Neural progenitor cell (in vitro differentiated cells): ENCODE measurements around the gene NDUFB2. TPM values are rescaled to one million over a fixed set of nuclear protein-coding genes. Genes with fewer than 3 reads are reported as not detected.
"Not testable (repeated sequence)": the region's sequence is repeated elsewhere in the genome, so short reads cannot be mapped to it uniquely, and the experiment has no call there.

Source experiments
- DNase-seq: peaks from one replicate; pipeline ENCODE4 v3.0.0-alpha.2; 2016; ENCODE audit warnings: low spot score
- H2AFZ ChIP-seq: fragments of 200-600 bp; sonication (generic); replicated peaks from 2 replicates; pipeline ENCODE4 v1.6.1; 2016; ENCODE audit warnings: antibody characterized with exemption
- H3F3A ChIP-seq: fragments of 200-600 bp; sonication (generic); 2 replicates; pipeline ENCODE4 v1.6.1; 2016; ENCODE audit warnings: antibody characterized with exemption, low read depth
- H3K27ac ChIP-seq: fragments of 200-600 bp; sonication (generic); 2 replicates; pipeline ENCODE4 v1.5.1; 2016; ENCODE audit warnings: mild to moderate bottlenecking
- H3K27me3 ChIP-seq: fragments of 200-600 bp; sonication (generic); 2 replicates; pipeline ENCODE4 v1.6.1; 2016; ENCODE audit warnings: mild to moderate bottlenecking, moderate library complexity
- H3K36me3 ChIP-seq: fragments of 200-600 bp; sonication (generic); 2 replicates; pipeline ENCODE4 v1.5.1; 2016
- H3K4me1 ChIP-seq: fragments of 200-600 bp; sonication (generic); 2 replicates; pipeline ENCODE4 v1.6.1; 2016; ENCODE audit warnings: mixed run types
- H3K4me2 ChIP-seq: fragments of 200-600 bp; sonication (generic); 2 replicates; pipeline ENCODE4 v1.6.1; 2016
- H3K4me3 ChIP-seq: fragments of 200-600 bp; sonication (generic); 2 replicates; pipeline ENCODE4 v1.5.1; 2016
- H3K79me2 ChIP-seq: fragments of 200-600 bp; sonication (generic); 2 replicates; pipeline ENCODE4 v1.6.1; 2016; ENCODE audit warnings: low read depth
- H3K9ac ChIP-seq: fragments of 200-600 bp; sonication (generic); 2 replicates; pipeline ENCODE4 v1.6.1; 2016
- H3K9me3 ChIP-seq: fragments of 200-600 bp; sonication (generic); 2 replicates; pipeline ENCODE4 v1.5.1; 2016; ENCODE audit warnings: low read depth
- H4K20me1 ChIP-seq: fragments of 200-600 bp; sonication (generic); 2 replicates; pipeline ENCODE4 v1.6.1; 2016; ENCODE audit warnings: low read depth
- H3K27ac Mint-ChIP-seq: 3 replicates; pipeline ENCODE4 v1.8.0; 2021; ENCODE audit warnings: mixed read lengths
- H3K27me3 Mint-ChIP-seq: 2 replicates; pipeline ENCODE4 v1.8.0; 2022; ENCODE audit warnings: low read depth, mild to moderate bottlenecking, inconsistent platforms, moderate library complexity, mixed read lengths; ENCODE audit not compliant: insufficient read depth
- H3K36me3 Mint-ChIP-seq: 3 replicates; pipeline ENCODE4 v1.8.0; 2021; ENCODE audit warnings: mixed read lengths
- H3K4me1 Mint-ChIP-seq: 3 replicates; pipeline ENCODE4 v1.8.0; 2021; ENCODE audit warnings: mixed read lengths
- H3K4me3 Mint-ChIP-seq: 3 replicates; pipeline ENCODE4 v1.8.0; 2021; ENCODE audit warnings: mild to moderate bottlenecking, moderate library complexity, mixed read lengths
- H3K9me3 Mint-ChIP-seq: 3 replicates; pipeline ENCODE4 v1.8.0; 2020; ENCODE audit warnings: mixed read lengths
- EZH2 ChIP-seq: fragments of 200-600 bp; sonication (generic); IDR thresholded peaks from 2 replicates; pipeline ENCODE4 v1.6.1; 2017; ENCODE audit warnings: antibody characterized with exemption, mild to moderate bottlenecking, moderate library complexity
- EZH2phosphoT487 ChIP-seq: fragments of 200-600 bp; sonication (generic); IDR thresholded peaks from 2 replicates; pipeline ENCODE4 v1.6.1; 2017; ENCODE audit warnings: antibody characterized with exemption
- total RNA-seq: library from RNA; depleted of rRNA; stranded (reverse); fragments of >200 nt; gene quantifications from 2 replicates; pipeline ENCODE4 v1.2.3, GENCODE V29; 2015; ENCODE audit warnings: low replicate concordance
- TF ChIP-seq, protein P1 (sequence below): fragments of 200-600 bp; sonication (generic); IDR thresholded peaks from 2 replicates; pipeline ENCODE4 v1.5.1; 2017; ENCODE audit warnings: antibody characterized with exemption, mild to moderate bottlenecking

The NDUFB2 gene
- total RNA-seq, 1 donor from 2014 or later = 241 TPM

DNA sequence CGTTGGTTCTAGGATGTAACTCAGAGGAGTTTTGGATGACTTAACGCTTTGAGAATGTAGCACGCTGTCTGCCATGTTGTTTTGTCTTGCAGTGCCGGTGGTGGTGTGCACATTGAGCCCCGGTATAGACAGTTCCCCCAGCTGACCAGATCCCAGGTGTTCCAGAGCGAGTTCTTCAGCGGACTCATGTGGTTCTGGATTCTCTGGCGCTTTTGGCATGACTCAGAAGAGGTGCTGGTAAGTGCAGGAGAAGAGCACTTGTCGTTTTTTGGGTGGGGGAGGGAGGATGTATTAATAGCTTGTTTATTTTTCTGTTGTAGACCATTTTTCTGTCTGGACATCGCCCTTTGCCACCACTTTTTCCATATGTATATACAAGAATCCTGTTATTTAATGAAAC lies 6.3 kb downstream of the NDUFB2 start:
- H3K4me1 ChIP-seq = peaks cover 2% of the 10 kb centered on the region
- no peak overlapping the region for H3K27ac ChIP-seq
- peaks cover 17% of the 10 kb centered on the region for H4K20me1 ChIP-seq
- H3K9ac ChIP-seq = no peak overlapping the region
- Mint-ChIP-seq H3K27me3 (peaks cover 2% of the 10 kb centered on the region), H3K9me3 (no peaks in the 10 kb centered on the region), H3K36me3 (peaks cover 20% of the 10 kb centered on the region), H3K27ac (no peak overlapping the region), H3K4me1 (peaks cover 9% of the 10 kb centered on the region), H3K4me3 (no peak overlapping the region)
- no peak overlapping the region for H3K4me2 ChIP-seq
- peaks cover 5% of the 10 kb centered on the region for H3F3A ChIP-seq
- H3K4me3 ChIP-seq = no peak overlapping the region
- no peaks in the 10 kb centered on the region for H3K9me3 ChIP-seq
- peaks cover 48% of the 10 kb centered on the region for H3K79me2 ChIP-seq
- TF ChIP-seq, protein P1, sequence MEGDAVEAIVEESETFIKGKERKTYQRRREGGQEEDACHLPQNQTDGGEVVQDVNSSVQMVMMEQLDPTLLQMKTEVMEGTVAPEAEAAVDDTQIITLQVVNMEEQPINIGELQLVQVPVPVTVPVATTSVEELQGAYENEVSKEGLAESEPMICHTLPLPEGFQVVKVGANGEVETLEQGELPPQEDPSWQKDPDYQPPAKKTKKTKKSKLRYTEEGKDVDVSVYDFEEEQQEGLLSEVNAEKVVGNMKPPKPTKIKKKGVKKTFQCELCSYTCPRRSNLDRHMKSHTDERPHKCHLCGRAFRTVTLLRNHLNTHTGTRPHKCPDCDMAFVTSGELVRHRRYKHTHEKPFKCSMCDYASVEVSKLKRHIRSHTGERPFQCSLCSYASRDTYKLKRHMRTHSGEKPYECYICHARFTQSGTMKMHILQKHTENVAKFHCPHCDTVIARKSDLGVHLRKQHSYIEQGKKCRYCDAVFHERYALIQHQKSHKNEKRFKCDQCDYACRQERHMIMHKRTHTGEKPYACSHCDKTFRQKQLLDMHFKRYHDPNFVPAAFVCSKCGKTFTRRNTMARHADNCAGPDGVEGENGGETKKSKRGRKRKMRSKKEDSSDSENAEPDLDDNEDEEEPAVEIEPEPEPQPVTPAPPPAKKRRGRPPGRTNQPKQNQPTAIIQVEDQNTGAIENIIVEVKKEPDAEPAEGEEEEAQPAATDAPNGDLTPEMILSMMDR = no peak
- TF ChIP-seq EZH2phosphoT487 (no peak), EZH2 (no peak)
- H3K36me3 ChIP-seq = no peaks in the 10 kb centered on the region
- H3K27me3 ChIP-seq = no peaks in the 10 kb centered on the region
- H2AFZ ChIP-seq = no peak overlapping the region
- DNase-seq = no peak

DNA sequence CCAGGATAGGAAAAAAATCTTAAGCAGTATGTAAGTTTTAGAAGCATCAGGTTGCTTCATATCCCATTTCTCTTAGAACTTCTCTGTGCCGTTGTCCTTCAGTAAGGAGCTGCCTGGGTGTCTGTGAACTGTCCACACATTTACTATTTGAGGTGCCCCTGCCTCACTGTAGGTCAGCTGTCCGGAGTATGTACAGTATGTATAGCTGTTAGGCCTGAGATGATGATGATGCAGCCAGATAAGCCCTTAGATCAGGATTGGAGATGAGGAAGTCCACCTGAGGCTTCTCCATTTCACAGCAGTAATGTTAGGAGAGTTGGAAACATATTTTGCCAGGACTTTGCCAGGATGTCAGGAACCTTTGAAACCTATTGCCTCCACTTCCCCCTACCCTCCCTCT lies 7.7 kb downstream of the NDUFB2 start:
- Mint-ChIP-seq H3K36me3 (peaks cover 18% of the 10 kb centered on the region), H3K9me3 (no peaks in the 10 kb centered on the region), H3K27me3 (peaks cover 2% of the 10 kb centered on the region), H3K4me3 (no peak overlapping the region), H3K27ac (no peak overlapping the region), H3K4me1 (peaks cover under 1% of the 10 kb centered on the region)
- no peak overlapping the region for H3K27ac ChIP-seq
- DNase-seq = no peak
- H3K9me3 ChIP-seq = no peaks in the 10 kb centered on the region
- no peaks in the 10 kb centered on the region for H3K4me1 ChIP-seq
- H3K9ac ChIP-seq = no peak overlapping the region
- H3K36me3 ChIP-seq = no peaks in the 10 kb centered on the region
- peaks cover 34% of the 10 kb centered on the region for H3K79me2 ChIP-seq
- no peak overlapping the region for H3K4me2 ChIP-seq
- H2AFZ ChIP-seq = no peak overlapping the region
- no peak overlapping the region for H3K4me3 ChIP-seq
- peaks cover 5% of the 10 kb centered on the region for H3F3A ChIP-seq
- no peaks in the 10 kb centered on the region for H3K27me3 ChIP-seq
- TF ChIP-seq EZH2 (no peak), EZH2phosphoT487 (no peak)
- TF ChIP-seq, protein P1 = no peak
- peaks cover 5% of the 10 kb centered on the region for H4K20me1 ChIP-seq

DNA sequence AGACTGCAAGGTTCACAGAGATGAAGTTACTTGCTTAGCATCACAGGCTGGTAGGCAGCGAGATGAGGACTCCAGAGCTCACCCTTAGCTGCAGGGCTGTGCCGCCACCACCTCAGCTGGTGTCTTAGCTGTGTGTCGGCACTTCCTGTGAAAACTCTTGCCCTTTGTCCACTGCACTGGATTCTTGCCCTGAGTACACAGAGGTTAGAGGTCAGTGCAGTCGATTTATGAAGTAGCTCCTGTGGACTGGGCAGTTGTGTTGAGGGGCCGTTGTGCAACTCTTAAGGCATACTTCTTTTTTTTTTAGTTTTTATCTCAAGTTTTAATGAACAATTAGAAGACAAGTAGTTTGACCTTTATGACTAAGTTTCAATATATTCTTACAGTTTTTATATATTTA lies 10.6 kb downstream of the NDUFB2 start:
- no peak overlapping the region for H2AFZ ChIP-seq
- no peak overlapping the region for H3K4me2 ChIP-seq
- no peaks in the 10 kb centered on the region for H3K27me3 ChIP-seq
- peaks cover 5% of the 10 kb centered on the region for H3K79me2 ChIP-seq
- no peak overlapping the region for H3K27ac ChIP-seq
- H4K20me1 ChIP-seq = no peaks in the 10 kb centered on the region
- Mint-ChIP-seq H3K9me3 (peaks cover 6% of the 10 kb centered on the region), H3K4me1 (no peaks in the 10 kb centered on the region), H3K36me3 (peaks cover 20% of the 10 kb centered on the region), H3K27me3 (peaks cover 2% of the 10 kb centered on the region), H3K27ac (no peak overlapping the region), H3K4me3 (no peak overlapping the region)
- H3K4me1 ChIP-seq = no peaks in the 10 kb centered on the region
- DNase-seq = no peak
- no peak overlapping the region for H3K4me3 ChIP-seq
- H3K9me3 ChIP-seq = no peaks in the 10 kb centered on the region
- TF ChIP-seq EZH2 = no peak
- TF ChIP-seq, protein P1 = no peak
- TF ChIP-seq EZH2phosphoT487 = no peak
- H3F3A ChIP-seq = peaks cover 5% of the 10 kb centered on the region
- H3K36me3 ChIP-seq = no peaks in the 10 kb centered on the region
- no peak overlapping the region for H3K9ac ChIP-seq

DNA sequence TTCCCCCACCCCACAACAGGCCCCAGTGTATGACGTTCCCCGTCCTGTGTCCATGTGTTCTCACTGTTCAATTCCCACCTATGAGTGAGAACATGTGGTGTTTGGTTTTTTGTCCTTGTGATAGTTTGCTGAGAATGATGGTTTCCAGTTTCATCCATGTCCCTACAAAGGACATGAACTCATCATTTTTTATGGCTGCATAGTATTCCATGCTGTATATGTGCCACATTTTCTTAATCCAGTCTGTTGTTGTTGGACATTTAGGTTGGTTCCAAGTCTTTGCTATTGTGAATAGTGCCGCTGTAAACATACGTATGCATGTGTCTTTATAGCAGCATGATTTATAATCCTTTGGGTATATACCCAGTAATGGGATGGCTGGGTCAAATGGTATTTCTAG lies 12.3 kb downstream of the NDUFB2 start:
- H3K79me2 ChIP-seq, H3K4me3 Mint-ChIP-seq, H3K4me3 ChIP-seq, H3K27me3 ChIP-seq, H3K9me3 ChIP-seq, H3K4me1 ChIP-seq, H3K27me3 Mint-ChIP-seq, H3K9ac ChIP-seq, H3K27ac Mint-ChIP-seq, H3K4me2 ChIP-seq, H3K4me1 Mint-ChIP-seq, H3K27ac ChIP-seq, H3F3A ChIP-seq, DNase-seq, H3K36me3 ChIP-seq, H4K20me1 ChIP-seq, H2AFZ ChIP-seq: not testable (repeated sequence)
- Mint-ChIP-seq H3K9me3 (peaks cover 12% of the 10 kb centered on the region), H3K36me3 (peaks cover 22% of the 10 kb centered on the region)

DNA sequence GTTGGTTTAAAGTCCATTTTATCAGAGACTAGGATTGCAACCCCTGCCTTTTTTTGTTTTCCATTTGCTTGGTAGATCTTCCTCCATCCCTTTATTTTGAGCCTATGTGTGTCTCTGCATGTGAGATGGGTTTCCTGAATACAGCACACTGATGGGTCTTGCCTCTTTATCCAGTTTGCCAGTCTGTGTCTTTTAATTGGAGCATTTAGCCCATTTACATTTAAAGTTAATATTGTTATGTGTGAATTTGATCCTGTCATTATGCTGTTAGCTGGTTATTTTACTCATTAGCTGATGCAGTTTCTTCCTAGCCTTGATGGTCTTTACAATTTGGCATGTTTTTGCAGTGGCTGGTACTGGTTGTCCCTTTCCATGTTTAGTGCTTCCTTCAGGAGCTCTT lies 15.9 kb downstream of the NDUFB2 start:
- not testable (repeated sequence) for H3K27me3 ChIP-seq, H3F3A ChIP-seq, H3K9me3 ChIP-seq, H3K79me2 ChIP-seq, H3K4me2 ChIP-seq, H3K27me3 Mint-ChIP-seq, H3K9ac ChIP-seq, H2AFZ ChIP-seq, H3K27ac Mint-ChIP-seq, H3K27ac ChIP-seq, H3K36me3 ChIP-seq, H3K4me3 ChIP-seq, DNase-seq, H4K20me1 ChIP-seq, H3K4me3 Mint-ChIP-seq, H3K4me1 ChIP-seq, H3K4me1 Mint-ChIP-seq
- Mint-ChIP-seq H3K36me3 (peaks cover 23% of the 10 kb centered on the region), H3K9me3 (peaks cover 18% of the 10 kb centered on the region)
